ENCODE results near the gene SLC30A4.

DNA sequence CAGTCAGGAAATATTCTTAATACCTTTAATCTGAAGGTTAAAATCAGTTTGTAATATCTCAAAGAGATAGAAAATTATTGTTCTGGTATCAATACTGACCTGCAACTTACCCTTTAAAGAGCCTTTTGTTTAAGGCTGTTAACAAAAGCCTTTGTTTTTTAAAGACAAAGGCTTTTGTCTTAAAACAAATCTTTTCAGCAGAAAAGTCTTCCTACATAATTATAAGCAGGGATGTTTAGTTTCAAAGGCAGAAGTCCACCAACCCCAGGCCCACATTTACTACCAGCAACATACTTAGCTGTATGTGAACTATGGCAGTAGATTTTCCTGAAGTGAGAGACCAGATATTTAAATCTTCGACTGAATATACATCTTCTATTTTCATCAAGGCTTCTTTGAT lies 36.2 kb downstream of the SLC30A4 start:
- TF ChIP-seq POLR2AphosphoS5 (IDR thresholded peaks at IDR 0.05; ENCODE audit: low read depth) (no peak), EZH2phosphoT487 (IDR thresholded peaks at IDR 0.05; ENCODE audit: unreplicated experiment) (no peak), STAT1 (IDR thresholded peaks at IDR 0.05; ENCODE audit: unreplicated experiment) (no peak), EZH2 (IDR thresholded peaks at IDR 0.05; ENCODE audit: low read depth, unreplicated experiment) (no peak), NANOG (IDR thresholded peaks at IDR 0.05; ENCODE audit: borderline replicate concordance) (no peak), CREB1 (CRISPR knock-in tag; IDR thresholded peaks at IDR 0.05; ENCODE audit: low read depth) (no peak)
- TF ChIP-seq, protein P1, sequence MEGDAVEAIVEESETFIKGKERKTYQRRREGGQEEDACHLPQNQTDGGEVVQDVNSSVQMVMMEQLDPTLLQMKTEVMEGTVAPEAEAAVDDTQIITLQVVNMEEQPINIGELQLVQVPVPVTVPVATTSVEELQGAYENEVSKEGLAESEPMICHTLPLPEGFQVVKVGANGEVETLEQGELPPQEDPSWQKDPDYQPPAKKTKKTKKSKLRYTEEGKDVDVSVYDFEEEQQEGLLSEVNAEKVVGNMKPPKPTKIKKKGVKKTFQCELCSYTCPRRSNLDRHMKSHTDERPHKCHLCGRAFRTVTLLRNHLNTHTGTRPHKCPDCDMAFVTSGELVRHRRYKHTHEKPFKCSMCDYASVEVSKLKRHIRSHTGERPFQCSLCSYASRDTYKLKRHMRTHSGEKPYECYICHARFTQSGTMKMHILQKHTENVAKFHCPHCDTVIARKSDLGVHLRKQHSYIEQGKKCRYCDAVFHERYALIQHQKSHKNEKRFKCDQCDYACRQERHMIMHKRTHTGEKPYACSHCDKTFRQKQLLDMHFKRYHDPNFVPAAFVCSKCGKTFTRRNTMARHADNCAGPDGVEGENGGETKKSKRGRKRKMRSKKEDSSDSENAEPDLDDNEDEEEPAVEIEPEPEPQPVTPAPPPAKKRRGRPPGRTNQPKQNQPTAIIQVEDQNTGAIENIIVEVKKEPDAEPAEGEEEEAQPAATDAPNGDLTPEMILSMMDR (conservative IDR thresholded peaks at IDR 0.05; ENCODE audit: low read depth in 2 of 2): no peak
- TF ChIP-seq, protein P2, sequence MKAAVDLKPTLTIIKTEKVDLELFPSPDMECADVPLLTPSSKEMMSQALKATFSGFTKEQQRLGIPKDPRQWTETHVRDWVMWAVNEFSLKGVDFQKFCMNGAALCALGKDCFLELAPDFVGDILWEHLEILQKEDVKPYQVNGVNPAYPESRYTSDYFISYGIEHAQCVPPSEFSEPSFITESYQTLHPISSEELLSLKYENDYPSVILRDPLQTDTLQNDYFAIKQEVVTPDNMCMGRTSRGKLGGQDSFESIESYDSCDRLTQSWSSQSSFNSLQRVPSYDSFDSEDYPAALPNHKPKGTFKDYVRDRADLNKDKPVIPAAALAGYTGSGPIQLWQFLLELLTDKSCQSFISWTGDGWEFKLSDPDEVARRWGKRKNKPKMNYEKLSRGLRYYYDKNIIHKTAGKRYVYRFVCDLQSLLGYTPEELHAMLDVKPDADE (IDR thresholded peaks at IDR 0.05): no peak

Data from GM23338 (cell line).